ENCODE data around the gene SNX4. TPM values are rescaled to one million over a fixed set of nuclear protein-coding genes. Genes with fewer than 3 reads are reported as not detected.

SNX4 gene
- total RNA-seq, 4 donors from 2014 or later = 34.5 to 47.9 (median 42.8) TPM

Small RNA genes lying within 50 kb of the gene (small RNA-seq; reads per million reads assigned to genes)
- gene RF00019 = 0 reads per million in 4 donors

Other genes starting within 250 kb of the SNX4 start
- gene ZNF148, start 144.9 kb downstream of the SNX4 start, total RNA-seq = 10 to 100 TPM; 10.7 to 25.9 (median 16.9) TPM
- 10 to 100 TPM in 2 of 4 donors, 1 to 10 TPM in 2; 6.4 to 13.7 (median 9.5) TPM for gene OSBPL11, start 75.3 kb upstream of the SNX4 start, total RNA-seq

Data from esophagus squamous epithelium (tissue), 4 donors.